K562 (cell line): ENCODE data around the gene KIF20B. TPM values are rescaled to one million over a fixed set of nuclear protein-coding genes. Genes with fewer than 3 reads are reported as not detected.

Source experiments
- ATAC-seq: fragments of 200-7000 bp; cut with Tn5 transposase; 3 replicates; pipeline ENCODE4 v1.9.1; 2020; ENCODE audit warnings: moderate library complexity
- BruUV-seq: library from RNA; stranded (reverse); fragments of 400-500 nt; replicated peaks from 2 replicates; lab custom pipeline; 2021; lab: Mats Ljungman, UMichigan
- CTCF ChIA-PET: fragments of 300-600 bp; formaldehyde crosslinking; extraction: SDS; loops from one replicate; lab custom pipeline; 2021; ENCODE audit warnings: low intra/inter-chr PET ratio; lab: Yijun Ruan, JAX
- POLR2A ChIA-PET: fragments of 300-600, 350-650 bp; sonication (Branson Sonifier 250); formaldehyde crosslinking; extraction: SDS; loops from one replicate; lab custom pipeline; 2021; ENCODE audit warnings: antibody characterized with exemption, inconsistent platforms; lab: Yijun Ruan, JAX
- DNase-seq, 4 experiments: peaks; one replicate each; pipeline versions ENCODE4 v3.0.0 to v3.0.0-alpha.2; 2011 to 2018; ENCODE audit warnings: low spot score in 3 of 4, mixed read lengths in 3 of 4; ENCODE audit errors: extremely low read depth in 1 of 4
- FAIRE-seq: peaks from 2 replicates; lab custom pipeline; 2011; peaks lifted over from hg19 to GRCh38; lab: Jason Lieb, UNC
- H2AFZ ChIP-seq: 2 replicates; pipeline ENCODE4 v1.6.0; 2011; ENCODE audit warnings: low read depth, low read length, control low read depth, inconsistent platforms
- H3K27ac ChIP-seq: fragments of 200-600 bp; 3 replicates; pipeline ENCODE4 v1.8.0; 2011; ENCODE audit warnings: low read depth, mild to moderate bottlenecking, control low read depth, inconsistent platforms, low read length, moderate library complexity, mixed read lengths; ENCODE audit errors: extremely low read depth
- H3K27me3 ChIP-seq, 2 experiments: fragments of 300-600 bp in 1 of 2; 2 replicates in 1 of 2; 3 replicates in 1 of 2; pipeline versions ENCODE4 v1.6.0 to v1.8.0; 2011; ENCODE audit warnings: inconsistent platforms in 2 of 2, low read length in 2 of 2, mild to moderate bottlenecking in 1 of 2, mixed read lengths in 1 of 2, moderate library complexity in 1 of 2; ENCODE audit not compliant: control insufficient read depth in 2 of 2, insufficient read depth in 2 of 2
- H3K36me3 ChIP-seq: fragments of 300-600 bp; 3 replicates; pipeline ENCODE4 v1.8.0; 2011; ENCODE audit warnings: mild to moderate bottlenecking, low read length, inconsistent platforms; ENCODE audit not compliant: control insufficient read depth, insufficient read depth
- H3K4me1 ChIP-seq, 2 experiments: fragments of 200-600 bp in 1 of 2; replicated peaks in 1 of 2; 2 replicates in 1 of 2; 3 replicates in 1 of 2; pipeline versions ENCODE4 v1.5.1 to v1.8.0; 2011; ENCODE audit warnings: inconsistent platforms in 2 of 2, low read length in 2 of 2, mild to moderate bottlenecking in 1 of 2, mixed read lengths in 1 of 2, moderate library complexity in 1 of 2; ENCODE audit not compliant: control insufficient read depth in 2 of 2, insufficient read depth in 2 of 2
- H3K4me2 ChIP-seq: 2 replicates; pipeline ENCODE4 v1.6.1; 2011; ENCODE audit warnings: low read length, control low read depth, inconsistent platforms, mixed read lengths; ENCODE audit not compliant: insufficient read depth
- H3K4me3 ChIP-seq: fragments of 200-600 bp; sonication (generic), shearing (Covaris generic); 2 replicates; pipeline ENCODE4 v1.5.1; 2016; ENCODE audit warnings: control low read depth, inconsistent platforms
- H3K79me2 ChIP-seq: fragments of 200-600 bp; 3 replicates; pipeline ENCODE4 v1.8.0; 2011; ENCODE audit warnings: low read length, inconsistent platforms; ENCODE audit not compliant: control insufficient read depth, insufficient read depth
- H3K9ac ChIP-seq, 2 experiments: 2 replicates each; pipeline versions ENCODE4 v1.6.0 to v1.6.1; 2011; ENCODE audit warnings: low read depth in 2 of 2, low read length in 2 of 2, control low read depth in 1 of 2, inconsistent platforms in 1 of 2, mild to moderate bottlenecking in 1 of 2, mixed read lengths in 1 of 2; ENCODE audit not compliant: insufficient read depth in 1 of 2
- H3K9me1 ChIP-seq: one replicate; pipeline ENCODE4 v1.6.0; 2011; ENCODE audit warnings: inconsistent platforms, mild to moderate bottlenecking, low read length, moderate library complexity; ENCODE audit not compliant: control insufficient read depth, insufficient read depth
- H3K9me3 ChIP-seq: replicated peaks from 2 replicates; pipeline ENCODE4 v1.5.1; 2011; ENCODE audit warnings: low read depth, low read length, inconsistent platforms; ENCODE audit not compliant: control insufficient read depth, insufficient read depth
- H4K20me1 ChIP-seq: replicated peaks from 2 replicates; pipeline ENCODE4 v1.6.1; 2011; ENCODE audit warnings: low read length, inconsistent platforms, mixed read lengths; ENCODE audit not compliant: control insufficient read depth, insufficient read depth
- BMI1 ChIP-seq: fragments of 150-350 bp; IDR thresholded peaks from 2 replicates; pipeline ENCODE4 v1.6.1; 2014; ENCODE audit warnings: low read length
- KLF16 ChIP-seq: IDR thresholded peaks from 2 replicates; pipeline ENCODE4 v1.6.1; 2016; ENCODE audit warnings: antibody characterized with exemption
- ZBTB11 ChIP-seq, 3 experiments: fragments of 200-800 bp in 1 of 3; fragments of 250-450 bp in 1 of 3; fragments of 450-650 bp in 1 of 3; sonication (Bioruptor Pico) in 1 of 3; sonication (Bioruptor generic) in 1 of 3; formaldehyde crosslinking in 1 of 3; IDR thresholded peaks; 2 replicates each; pipeline versions ENCODE4 v1.6.1 to v1.8.0; 2016 to 2022; ENCODE audit warnings: mild to moderate bottlenecking in 2 of 3, missing genetic modification characterization in 2 of 3, missing compliant biosample characterization in 1 of 3, moderate library complexity in 1 of 3
- WGBS: fragments of 100-300 bp; shearing (Covaris generic); methylation state at CpG from one replicate; pipeline ENCODE4 v1.1.6; 2016; ENCODE audit warnings: low coverage, mixed read lengths; ENCODE audit not compliant: insufficient coverage; ENCODE audit errors: missing lambda C conversion rate; 5-methylcytosine and 5-hydroxymethylcytosine counted together
- in situ Hi-C: fragments of 300-500 bp; cut with MboI; formaldehyde crosslinking; loops from 4 replicates; pipeline ENCODE4 v1.15.0; 2018; ENCODE audit warnings: inconsistent platforms, mixed read lengths
- intact Hi-C: fragments of 100-400 bp; cut with micrococcal nuclease; formaldehyde crosslinking; loops from 2 replicates; pipeline ENCODE4 v1.14.2; 2022
- polyA plus RNA-seq, 8 experiments: library from polyadenylated mRNA; depleted of rRNA in 4 of 8; stranded (reverse) in 5 of 8; unstranded in 3 of 8; fragments of >200 nt; fragmentation: Nextera tagmentation in 2 of 8; fragmentation: Illumina TruSeq in 1 of 8; extraction: Ambion mirVana in 2 of 8; extraction: Trizol in 1 of 8; gene quantifications; 2 replicates each; pipeline versions ENCODE4 v1.2.1 to v1.2.3, GENCODE V29; 2011 to 2014; ENCODE audit warnings: inconsistent platforms in 1 of 8, missing spikeins in 1 of 8
- total RNA-seq, 7 experiments: library from RNA; depleted of rRNA in 6 of 7; stranded (reverse); fragments of >200 nt in 6 of 7; fragmentation: Illumina TruSeq in 2 of 7; extraction: Trizol in 2 of 7; gene quantifications; 2 replicates each; pipeline versions ENCODE4 v1.2.1 to v1.2.3, GENCODE V29; 2011 to 2021; ENCODE audit warnings: low replicate concordance in 1 of 7

KIF20B gene
- total and polyA plus RNA-seq, 9 of the 15 experiments (the other 6 are each of a cell fraction or from before 2014, with no cell fraction given): 18.6 to 56.5 (median 32.9) TPM

GRCh38 chr10:89773081-89773480, 71.7 kb downstream of the KIF20B start:
- Histone ChIP-seq H3K4me3 (no peak overlapping the region), H3K79me2 (no peaks in the 10 kb centered on the region), H4K20me1 (no peaks in the 10 kb centered on the region), H3K4me2 (no peak overlapping the region), H3K9me3 (no peaks in the 10 kb centered on the region), H3K27ac (no peak overlapping the region), H3K36me3 (peaks cover 74% of the 10 kb centered on the region), H3K9me1 (no peaks in the 10 kb centered on the region), H3K4me1 (no peaks in the 10 kb centered on the region), H3K9ac (no peak overlapping the region), H3K27me3 (no peaks in the 10 kb centered on the region), H2AFZ (no peak overlapping the region)
- intact Hi-C loops: no loop called here
- FAIRE-seq: no peak
- ATAC-seq: no peak
- no peak for DNase-seq
- BruUV-seq: no TSS peak
- 0% methylated on average over 1 of the region's 1 CpG for WGBS
- in situ Hi-C loops: no loop called here
- TF ChIP-seq ZBTB11 (CRISPR knock-in tag; IDR thresholded peaks at IDR 0.05) (no peak), BMI1 (no peak), KLF16 (no peak)
- ChIA-PET CTCF (no interaction called here), POLR2A (no interaction called here)
